GM23338 (cell line): ENCODE results near the gene ADGRF4. TPM values are rescaled to one million over a fixed set of nuclear protein-coding genes. Genes with fewer than 3 reads are reported as not detected.

Source experiments
- polyA plus RNA-seq: library from polyadenylated mRNA; unstranded; fragments of >200 nt; fragmentation: Nextera tagmentation; extraction: Ambion mirVana; gene quantifications from 2 replicates; pipeline ENCODE4 v1.2.1, GENCODE V29; 2016
- total RNA-seq: library from RNA; depleted of rRNA; stranded (reverse); fragments of >200 nt; shearing (Covaris generic); gene quantifications from 2 replicates; pipeline ENCODE4 v1.2.3, GENCODE V29; 2014; rRNA removed

Gene ADGRF4
- total and polyA plus RNA-seq, 2 experiments from 2014 or later, result not detected

Other genes starting within 250 kb of the ADGRF4 start
- gene CD2AP, start 220.8 kb upstream of the ADGRF4 start, total RNA-seq, result 81.7 and 93.2 TPM in 2 replicates
- gene CD2AP, start 220.8 kb upstream of the ADGRF4 start, polyA plus RNA-seq, result 29.9 and 38.0 TPM in 2 replicates
- not detected in 2 replicates for gene OPN5, start 83.5 kb downstream of the ADGRF4 start, total RNA-seq
- gene OPN5, start 83.5 kb downstream of the ADGRF4 start, polyA plus RNA-seq, result not detected in 2 replicates